Gastroesophageal sphincter (tissue), 3 donors: Measurements from ENCODE around the gene ANKS1A.

ENCODE experiments used
- CTCF ChIP-seq, 4 experiments: fragments of 200-600 bp in 2 of 4; fragments of 450-650 bp in 2 of 4; sonication (generic) in 1 of 4; IDR thresholded peaks; one replicate each; pipeline ENCODE4 v1.5.1; 2017 to 2019; ENCODE audit warnings: antibody characterized with exemption in 4 of 4, mild to moderate bottlenecking in 2 of 4, moderate library complexity in 2 of 4
- EP300 ChIP-seq: sonication (generic); formaldehyde crosslinking; IDR thresholded peaks from one replicate; pipeline ENCODE4 v1.6.1; 2017; ENCODE audit warnings: antibody characterized with exemption, mild to moderate bottlenecking
- POLR2A ChIP-seq, 2 donors: fragments of 450-650 bp; IDR thresholded peaks; one replicate each; pipeline ENCODE4 v1.6.1; 2017; ENCODE audit warnings: antibody characterized with exemption in 2 of 2, mild to moderate bottlenecking in 2 of 2, moderate library complexity in 1 of 2
- POLR2AphosphoS5 ChIP-seq: sonication (generic); formaldehyde crosslinking; IDR thresholded peaks from one replicate; pipeline ENCODE4 v1.6.1; 2017; ENCODE audit warnings: antibody characterized with exemption

- no peak for TF ChIP-seq POLR2A (IDR thresholded peaks at IDR 0.05)
- TF ChIP-seq CTCF (IDR thresholded peaks at IDR 0.05), result peak in 1 of 4 experiments; percentile 32
- no peak for TF ChIP-seq EP300
- TF ChIP-seq POLR2AphosphoS5, result peak; percentile 31
Observed at GRCh38 chr6:35024551-35025054, 135.5 kb downstream of the ANKS1A start.
